HG02759 (cell line): ENCODE results near the gene CCDC85B.

Experiments used
- ATAC-seq: cut with Tn5 transposase; IDR thresholded peaks from one replicate; pipeline ENCODE4 v1.9.1; 2021; ENCODE audit warnings: mild to moderate bottlenecking, moderate library complexity; ENCODE audit not compliant: unreplicated experiment

The CCDC85B gene

GRCh38 chr11:65868076-65868667, 22.3 kb upstream of the CCDC85B start:
- ATAC-seq: no peak

GRCh38 chr11:65868907-65869306, 21.6 kb upstream of the CCDC85B start:
- no peak for ATAC-seq

- ATAC-seq: no peak
These were observed 20.7 kb upstream of the CCDC85B start for GRCh38 chr11:65869643-65870306.

- ATAC-seq: no peak
These were observed 20.2 kb upstream of the CCDC85B start for GRCh38 chr11:65870307-65870658.

- no peak for ATAC-seq
These were observed 19.5 kb upstream of the CCDC85B start for GRCh38 chr11:65870706-65871681.

GRCh38 chr11:65871811-65872548, 18.5 kb upstream of the CCDC85B start:
- no peak for ATAC-seq

GRCh38 chr11:65872586-65873317, 17.7 kb upstream of the CCDC85B start, which contains the start of gene EFEMP2:
EFEMP2 (minus strand) TSS chr11:65872800; CDS start chr11:65872354, 446 bp downstream.
- no peak for ATAC-seq

- peak; percentile 83 for ATAC-seq
These were observed 16.9 kb upstream of the CCDC85B start for GRCh38 chr11:65873318-65874156.

GRCh38 chr11:65879617-65880016, 10.9 kb upstream of the CCDC85B start, which contains the start of gene CTSW:
CTSW (plus strand) TSS chr11:65879837; CDS start chr11:65879855, 18 bp downstream.
- ATAC-seq: no peak

GRCh38 chr11:65880027-65880426, 10.4 kb upstream of the CCDC85B start:
- ATAC-seq: no peak

GRCh38 chr11:65880844-65881421, 9.5 kb upstream of the CCDC85B start:
- no peak for ATAC-seq

- no peak for ATAC-seq
These were observed 8.1 kb upstream of the CCDC85B start for GRCh38 chr11:65882120-65883057.

GRCh38 chr11:65883058-65883761, 7.3 kb upstream of the CCDC85B start:
- ATAC-seq: no peak

- no peak for ATAC-seq
These were observed 6.4 kb upstream of the CCDC85B start for GRCh38 chr11:65883786-65884715.

- ATAC-seq: no peak
These were observed 5.8 kb upstream of the CCDC85B start for GRCh38 chr11:65884716-65885092.

- no peak for ATAC-seq
These were observed 5.2 kb upstream of the CCDC85B start for GRCh38 chr11:65885231-65885630.
